NCI-H748 treated with DMSO at 0.1 percent for 48 hours (cell line): ENCODE results near the gene NEK7.

Experiments used
- DNase-seq: peaks from one replicate; lab custom pipeline; 2025; lab: John Stamatoyannopoulos, UW

NEK7 gene

GRCh38 chr1:198255784-198256183 lies 99.0 kb downstream of the NEK7 start:
- no peak for DNase-seq

- DNase-seq, result no peak
Observed at GRCh38 chr1:198258491-198258890, 101.7 kb downstream of the NEK7 start.

- no peak for DNase-seq
Observed at GRCh38 chr1:198259333-198260074, 102.7 kb downstream of the NEK7 start.

GRCh38 chr1:198261886-198262285 lies 105.1 kb downstream of the NEK7 start:
- DNase-seq, result no peak

- no peak for DNase-seq
Observed at GRCh38 chr1:198263186-198263585, 106.4 kb downstream of the NEK7 start.

GRCh38 chr1:198264282-198264681 lies 107.5 kb downstream of the NEK7 start:
- no peak for DNase-seq

- no peak for DNase-seq
Observed at GRCh38 chr1:198265073-198265661, 108.4 kb downstream of the NEK7 start.

- no peak for DNase-seq
Observed at GRCh38 chr1:198267056-198267455, 110.3 kb downstream of the NEK7 start.

GRCh38 chr1:198267921-198268320 lies 111.1 kb downstream of the NEK7 start:
- no peak for DNase-seq

- DNase-seq, result no peak
Observed at GRCh38 chr1:198268784-198269645, 112.2 kb downstream of the NEK7 start.

GRCh38 chr1:198269646-198269940 lies 112.8 kb downstream of the NEK7 start:
- DNase-seq, result no peak

GRCh38 chr1:198270273-198270828 lies 113.6 kb downstream of the NEK7 start:
- no peak for DNase-seq

GRCh38 chr1:198271467-198271866 lies 114.7 kb downstream of the NEK7 start:
- no peak for DNase-seq

GRCh38 chr1:198272492-198272891 lies 115.7 kb downstream of the NEK7 start:
- no peak for DNase-seq

GRCh38 chr1:198273748-198274295 lies 117.0 kb downstream of the NEK7 start:
- no peak for DNase-seq

- peak; percentile 11 for DNase-seq
Observed at GRCh38 chr1:198275597-198275996, 118.8 kb downstream of the NEK7 start.

- DNase-seq, result peak; percentile 78
Observed at GRCh38 chr1:198276241-198276640, 119.4 kb downstream of the NEK7 start.

GRCh38 chr1:198278943-198279342 lies 122.1 kb downstream of the NEK7 start:
- DNase-seq, result no peak

GRCh38 chr1:198280080-198280479 lies 123.3 kb downstream of the NEK7 start:
- no peak for DNase-seq

- no peak for DNase-seq
Observed at GRCh38 chr1:198281911-198282310, 125.1 kb downstream of the NEK7 start.

- DNase-seq, result no peak
Observed at GRCh38 chr1:198283222-198283621, 126.4 kb downstream of the NEK7 start.

GRCh38 chr1:198287916-198288315 lies 131.1 kb downstream of the NEK7 start:
- DNase-seq, result no peak
